ENCODE data around the gene NHLH1. TPM values are rescaled to one million over a fixed set of nuclear protein-coding genes. Genes with fewer than 3 reads are reported as not detected.

The NHLH1 gene
- total RNA-seq, 1 donor from 2014 or later, result not detected

DNA sequence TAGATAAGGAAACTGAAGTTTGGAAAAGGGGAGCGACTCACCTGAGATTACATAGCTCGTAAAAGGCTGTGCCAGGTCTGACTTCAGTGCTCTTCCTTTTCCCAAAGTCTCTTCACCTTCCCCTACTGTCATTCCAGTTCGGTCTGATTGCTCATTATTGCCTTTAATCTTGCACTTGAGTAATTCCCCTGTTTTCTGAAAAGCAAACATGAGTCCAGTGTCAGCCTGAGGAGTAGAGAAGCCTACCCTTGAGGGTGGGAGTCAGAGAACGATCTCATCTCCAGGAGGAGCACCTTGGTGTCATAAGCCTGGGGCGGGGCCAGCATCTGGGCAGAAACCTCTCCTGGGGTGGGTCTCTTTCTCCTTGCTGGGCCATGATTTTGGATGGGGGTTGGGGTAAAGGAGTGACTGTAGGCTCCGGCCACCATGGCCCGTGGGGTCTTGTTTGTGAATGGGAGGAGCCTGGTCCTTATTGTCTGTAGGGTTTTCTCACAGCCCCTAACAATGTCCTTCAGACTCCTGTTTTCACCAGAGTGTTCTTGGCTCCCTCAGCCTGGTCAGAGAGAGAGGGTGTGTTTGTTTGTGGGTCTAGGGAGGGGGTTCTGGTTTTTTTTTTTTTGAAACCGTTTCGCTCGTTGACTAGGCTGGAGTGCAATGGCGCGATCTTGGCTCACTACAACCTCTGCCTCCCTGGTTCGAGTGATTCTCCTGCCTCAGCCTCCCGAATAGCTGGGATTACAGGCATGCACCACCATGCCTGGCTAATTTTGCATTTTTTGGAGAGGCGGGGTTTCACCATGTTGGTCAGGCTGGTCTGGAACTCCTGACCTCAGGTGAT, 39.5 kb downstream of the NHLH1 start:
- ATAC-seq, result no peak
- intact Hi-C loops (cut with micrococcal nuclease), result no loop called here
- no peak for DNase-seq

DNA sequence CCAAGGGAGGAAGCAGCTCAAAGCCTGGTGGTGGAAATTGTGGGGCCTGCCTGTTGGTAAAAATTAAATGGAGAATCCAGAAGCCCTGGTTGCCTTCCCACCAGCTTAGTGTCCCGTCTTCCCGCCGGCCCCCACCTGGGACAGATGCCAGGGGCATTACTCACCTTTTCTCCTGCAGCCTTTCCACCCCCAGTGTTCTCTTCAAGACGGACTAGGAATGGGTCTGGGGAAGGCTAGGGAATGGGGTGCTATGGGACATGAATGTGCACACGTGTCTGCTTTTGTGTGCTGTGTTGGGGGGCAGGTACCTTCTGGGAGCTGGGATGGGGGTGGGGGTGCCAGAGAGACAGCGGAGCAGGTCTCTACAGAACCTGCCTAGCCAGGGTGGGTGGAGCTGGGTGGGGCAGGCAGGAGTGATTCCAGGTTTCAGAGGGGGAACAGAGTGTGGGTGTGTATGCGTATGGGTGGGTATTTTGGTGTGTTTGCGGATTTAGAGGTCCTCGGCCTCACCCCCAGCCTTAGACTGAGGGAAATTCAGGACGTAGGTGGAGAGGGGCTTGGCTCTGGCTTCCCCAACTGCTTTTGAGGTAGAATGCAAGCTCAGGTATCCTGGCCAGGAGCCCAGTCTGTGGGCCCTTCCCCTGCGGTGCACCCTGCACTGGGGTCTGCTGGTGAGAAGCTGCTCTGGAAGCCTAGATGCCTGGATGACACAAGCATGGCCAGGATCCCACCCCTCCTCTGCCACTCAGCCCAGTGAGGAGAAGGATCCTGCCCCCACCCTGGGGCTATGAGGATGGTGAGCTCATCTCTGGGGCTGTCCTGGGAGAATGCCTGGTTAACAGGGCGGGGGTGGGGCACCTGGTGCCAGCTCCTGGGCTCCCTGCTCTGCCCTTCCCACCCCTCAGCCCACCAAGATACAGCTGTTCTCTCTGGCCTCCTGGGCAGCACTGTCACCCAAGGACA, 41.2 kb downstream of the NHLH1 start:
- ATAC-seq (no peak), DNase-seq (no peak)
- intact Hi-C loops (cut with micrococcal nuclease), result no loop called here

DNA sequence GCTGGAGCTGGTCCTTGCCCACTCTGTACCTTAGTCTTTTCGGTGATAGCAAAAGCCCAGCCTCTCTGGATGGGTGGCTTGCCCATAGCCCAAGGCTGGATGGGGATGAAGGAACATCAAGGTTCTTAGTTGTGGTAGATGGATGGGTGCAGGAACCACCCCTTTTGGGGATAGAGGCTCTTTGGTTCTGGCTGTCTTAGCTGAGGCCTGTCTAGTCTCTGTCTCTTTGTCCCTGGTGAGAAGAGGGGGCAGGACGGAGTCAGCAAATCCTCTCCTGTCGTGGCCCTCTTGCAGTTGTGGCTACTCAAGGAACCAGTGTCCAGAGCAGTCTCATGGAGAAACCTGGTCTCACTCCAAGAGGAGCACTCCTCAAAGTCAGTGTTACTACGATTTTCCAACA, 42.0 kb downstream of the NHLH1 start:
- DNase-seq (no peak), ATAC-seq (no peak)
- intact Hi-C loops (cut with micrococcal nuclease), result no loop called here

DNA sequence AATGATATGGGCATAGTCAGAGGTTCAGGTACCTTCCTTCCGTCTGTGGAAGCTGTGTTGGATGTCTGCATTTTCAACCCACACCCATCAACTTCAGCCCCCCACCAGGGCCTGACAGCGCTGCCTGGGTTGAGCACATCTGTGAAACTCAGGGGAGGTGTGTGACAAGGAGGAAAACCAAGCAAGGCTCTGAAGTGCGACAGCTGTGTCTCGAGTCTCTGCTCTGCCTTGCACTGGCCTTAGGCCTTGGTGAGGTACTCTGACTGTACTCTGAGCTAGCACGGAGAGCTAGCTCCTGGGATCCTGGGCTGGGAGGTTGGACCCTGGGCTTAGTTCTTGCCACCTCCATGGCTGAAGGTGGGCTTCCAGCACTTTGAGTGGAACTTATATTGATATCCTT, 42.6 kb downstream of the NHLH1 start:
- DNase-seq (no peak), ATAC-seq (no peak)
- intact Hi-C loops (cut with micrococcal nuclease), result no loop called here

DNA sequence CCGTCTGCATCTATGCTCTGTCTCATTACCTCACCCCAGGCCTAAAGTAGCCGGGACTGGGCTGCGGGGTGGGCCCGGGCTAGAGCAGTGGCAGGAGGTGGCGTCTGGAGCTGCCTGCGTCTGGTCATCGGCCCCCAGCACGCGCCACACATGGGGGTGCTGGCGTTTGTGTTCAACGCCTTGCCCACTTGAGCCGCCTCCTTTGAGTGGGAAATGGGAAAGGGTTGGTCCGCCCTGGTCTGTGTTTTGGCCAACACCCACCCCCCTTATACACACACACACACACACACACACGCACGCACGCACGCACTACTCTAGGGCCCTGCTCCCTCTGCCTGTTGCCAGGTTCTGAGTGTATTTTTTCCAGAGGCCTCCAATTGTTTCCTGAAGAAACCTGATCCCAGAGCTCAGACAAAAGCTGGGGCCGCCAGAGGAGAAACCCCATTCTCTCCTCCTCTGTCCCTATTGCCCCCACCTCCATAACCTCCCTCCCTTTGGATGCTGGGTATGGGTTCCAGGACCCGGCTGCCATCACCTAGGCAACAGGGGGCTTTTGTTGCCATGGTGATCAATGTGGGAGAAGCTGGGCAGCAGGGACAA, 43.6 kb downstream of the NHLH1 start:
- ATAC-seq (no peak), DNase-seq (no peak)
- intact Hi-C loops (cut with micrococcal nuclease), result no loop called here

DNA sequence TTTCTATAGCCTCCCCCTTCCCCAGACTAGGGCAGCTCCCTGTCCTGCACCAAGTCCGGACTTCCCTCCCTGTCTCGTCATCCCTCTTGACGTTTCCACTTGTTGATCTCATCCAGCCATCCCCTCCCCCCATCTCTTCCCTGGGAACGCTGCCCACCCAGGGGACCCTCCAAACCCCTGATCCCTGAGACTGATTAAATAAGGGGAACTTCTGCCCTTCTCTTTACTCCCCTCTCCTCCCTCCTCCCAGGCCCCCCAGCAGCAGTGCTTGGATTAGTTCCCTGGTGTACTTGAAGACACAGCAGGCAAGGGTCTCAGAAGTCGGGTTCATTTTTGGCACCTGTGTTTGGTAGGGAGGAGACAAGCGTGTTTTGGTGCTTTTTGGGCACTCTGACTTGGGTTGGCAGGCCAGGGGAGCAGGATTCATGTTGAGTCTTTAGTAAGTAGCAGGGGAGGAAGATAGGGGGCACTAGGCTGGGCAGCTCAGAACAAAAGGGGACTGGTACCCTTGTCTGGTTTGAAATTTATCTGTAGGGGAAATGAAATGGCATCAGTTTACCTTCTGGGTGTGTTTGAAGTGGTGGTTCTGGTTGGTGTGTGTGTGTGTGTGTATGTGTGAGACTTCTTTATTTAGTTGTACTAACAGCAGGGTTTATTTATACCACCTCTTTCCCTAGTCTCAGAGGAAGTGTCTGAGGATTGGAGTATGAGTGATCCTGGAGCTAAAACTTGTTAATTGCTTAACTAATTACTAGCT, 44.6 kb downstream of the NHLH1 start:
- ATAC-seq, result peak; percentile 54
- intact Hi-C loops (cut with micrococcal nuclease), result no loop called here
- DNase-seq, result no peak

DNA sequence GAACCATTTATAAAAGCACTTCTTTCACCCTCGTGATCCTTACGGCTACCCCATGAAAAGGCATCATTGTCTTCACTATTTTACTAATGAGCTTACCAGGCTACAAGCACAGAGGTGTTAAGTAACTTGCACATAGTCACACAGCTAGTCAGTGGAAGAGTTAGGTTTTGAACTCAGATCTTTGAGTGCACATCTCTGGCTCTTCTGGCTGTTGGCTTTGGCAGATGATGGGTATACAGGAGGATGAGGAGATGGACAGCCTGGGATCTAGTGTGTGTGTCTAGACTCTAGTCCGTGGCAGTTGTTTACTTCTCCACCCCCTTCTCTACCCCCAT, 45.1 kb downstream of the NHLH1 start:
- intact Hi-C loops (cut with micrococcal nuclease), result no loop called here
- DNase-seq (no peak), ATAC-seq (no peak)

DNA sequence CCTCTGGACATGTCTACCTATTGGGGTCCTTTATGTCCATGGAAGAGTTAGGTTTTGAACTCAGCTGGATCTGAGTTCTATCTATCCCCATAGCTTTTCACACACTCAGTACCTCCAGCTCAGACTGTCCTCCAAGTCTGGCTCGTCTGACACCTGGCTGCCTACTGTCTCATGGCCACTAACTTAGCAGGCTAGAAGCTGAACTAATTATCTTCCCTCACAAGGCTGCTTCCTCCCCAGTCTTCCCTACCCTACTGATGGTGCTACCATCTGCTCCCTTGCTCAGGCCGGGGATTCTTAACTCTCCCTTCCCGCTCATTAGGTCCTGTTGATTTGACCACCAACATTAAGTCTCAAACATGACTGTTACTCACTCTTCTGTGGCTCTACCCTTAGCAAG, 46.8 kb downstream of the NHLH1 start:
- intact Hi-C loops (cut with micrococcal nuclease), result no loop called here
- ATAC-seq, result no peak
- DNase-seq, result no peak

DNA sequence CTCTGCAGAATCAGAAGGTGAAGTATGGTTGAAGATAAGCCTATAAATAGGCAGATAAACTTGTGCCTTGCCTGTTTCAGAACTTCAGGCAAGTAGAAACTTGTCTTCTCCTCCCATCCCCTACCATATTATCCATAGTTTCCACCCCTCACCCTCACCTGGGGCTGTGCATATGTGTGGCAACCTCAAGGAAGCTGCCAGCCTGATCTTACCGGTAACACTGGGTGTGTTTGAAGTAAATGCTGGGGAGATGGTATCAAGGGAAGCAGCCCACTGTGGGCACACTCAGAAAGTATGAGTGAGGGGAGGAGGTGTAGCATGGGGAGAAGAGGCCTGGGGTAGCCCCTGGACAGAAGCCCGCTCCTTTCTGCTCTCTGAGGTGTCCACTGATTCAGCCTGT, 48.0 kb downstream of the NHLH1 start:
- intact Hi-C loops (cut with micrococcal nuclease), result no loop called here
- no peak for ATAC-seq

DNA sequence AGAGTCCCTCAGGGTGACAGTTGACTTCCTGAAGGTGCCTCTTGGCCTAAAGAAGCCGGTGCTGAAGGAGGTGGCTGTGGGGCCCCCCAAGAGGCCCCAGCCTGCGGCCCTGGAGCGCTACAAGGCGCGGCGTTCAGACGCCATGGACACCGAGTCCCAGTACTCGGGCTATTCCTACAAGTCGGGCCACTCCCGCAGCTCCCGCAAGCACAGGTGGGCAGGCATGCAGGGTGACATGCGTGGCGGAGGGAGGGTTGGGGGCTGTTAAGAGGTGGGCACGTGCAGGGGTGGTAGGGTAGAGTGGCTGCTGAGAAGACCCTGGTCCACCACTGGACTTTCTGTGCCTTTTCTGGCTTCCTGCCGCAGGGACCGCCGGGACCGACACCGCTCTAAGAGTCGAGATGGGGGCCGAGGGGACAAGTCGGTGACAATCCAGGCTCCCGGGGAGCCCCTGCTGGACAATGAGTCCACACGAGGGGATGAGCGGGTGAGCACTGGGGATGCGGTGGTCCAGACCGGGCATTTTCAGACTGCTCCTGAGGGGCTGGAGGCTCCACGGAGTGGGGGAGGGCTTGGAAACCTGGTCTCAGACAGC, 48.9 kb downstream of the NHLH1 start:
- ATAC-seq (no peak), DNase-seq (no peak)
- intact Hi-C loops (cut with micrococcal nuclease), result no loop called here

More for the DNA sequence above, 48.0 kb downstream of the NHLH1 start:
- no peak for DNase-seq

DNA sequence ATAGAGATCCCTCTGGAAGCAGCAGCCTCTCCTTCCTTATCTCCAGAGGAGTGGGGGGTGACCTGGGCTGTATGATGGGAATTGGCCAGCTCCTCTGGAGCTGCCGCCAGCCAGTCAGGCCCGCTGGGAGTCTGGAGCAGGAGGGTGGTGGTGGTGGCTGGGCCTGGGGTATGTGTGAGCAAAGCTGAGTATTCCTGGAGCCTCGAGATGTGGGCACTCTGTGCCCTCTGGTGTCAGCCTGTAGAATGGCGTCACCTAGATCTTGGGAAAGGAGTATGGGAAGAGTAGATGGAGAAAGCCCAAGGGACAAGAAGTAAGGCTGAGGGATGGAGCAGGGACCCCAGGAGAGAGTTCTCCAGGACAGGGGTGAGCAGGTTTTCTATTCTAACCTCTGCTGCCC, 49.5 kb downstream of the NHLH1 start:
- ATAC-seq (no peak), DNase-seq (no peak)
- intact Hi-C loops (cut with micrococcal nuclease), result no loop called here

DNA sequence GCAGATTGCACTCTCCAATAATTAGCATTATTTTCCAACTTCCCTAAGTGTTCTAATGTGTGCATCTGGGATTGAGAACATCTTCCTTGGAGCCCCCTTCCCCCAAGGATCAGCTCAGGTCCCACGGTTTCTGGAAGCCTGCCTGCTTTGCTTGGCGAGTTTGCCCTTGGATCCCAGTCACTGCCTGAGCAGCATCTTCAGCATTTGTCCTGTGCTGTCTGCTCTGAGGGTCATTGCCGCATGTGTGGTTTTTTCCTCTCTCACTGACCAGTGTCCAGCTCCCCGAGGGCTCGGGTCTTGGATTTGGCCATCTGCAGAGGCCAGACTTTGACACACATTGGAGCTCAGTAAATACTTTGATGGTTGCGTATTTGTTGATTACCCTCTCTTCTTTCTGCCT, 51.6 kb downstream of the NHLH1 start:
- ATAC-seq (no peak), DNase-seq (no peak)
- intact Hi-C loops (cut with micrococcal nuclease), result no loop called here

DNA sequence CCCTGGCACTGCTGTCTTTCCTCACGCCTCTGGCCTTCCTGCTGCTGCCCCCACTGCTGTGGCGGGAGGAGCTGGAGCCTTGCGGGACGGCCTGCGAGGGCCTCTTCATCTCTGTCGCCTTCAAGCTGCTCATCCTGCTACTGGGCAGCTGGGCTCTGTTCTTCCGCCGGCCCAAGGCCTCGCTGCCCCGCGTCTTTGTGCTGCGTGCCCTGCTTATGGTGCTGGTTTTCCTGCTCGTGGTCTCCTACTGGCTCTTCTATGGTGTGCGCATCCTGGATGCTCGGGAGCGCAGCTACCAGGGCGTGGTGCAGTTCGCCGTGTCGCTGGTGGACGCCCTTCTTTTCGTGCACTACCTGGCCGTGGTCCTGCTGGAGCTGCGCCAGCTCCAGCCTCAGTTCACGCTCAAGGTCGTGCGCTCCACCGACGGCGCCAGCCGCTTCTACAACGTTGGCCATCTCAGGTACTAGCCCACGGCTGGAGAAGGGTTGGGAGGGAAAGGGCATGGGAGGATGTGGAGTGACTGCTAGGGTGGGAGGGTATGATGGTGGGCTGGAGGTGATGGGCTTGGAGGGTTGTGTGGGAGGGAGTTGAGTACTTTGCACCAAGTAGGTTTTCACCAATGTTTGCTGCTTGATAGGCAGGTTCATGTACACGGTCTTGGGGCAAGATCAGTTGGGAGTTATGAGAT, 52.4 kb downstream of the NHLH1 start:
- intact Hi-C loops (cut with micrococcal nuclease), result no loop called here
- no peak for ATAC-seq
- DNase-seq, result no peak

DNA sequence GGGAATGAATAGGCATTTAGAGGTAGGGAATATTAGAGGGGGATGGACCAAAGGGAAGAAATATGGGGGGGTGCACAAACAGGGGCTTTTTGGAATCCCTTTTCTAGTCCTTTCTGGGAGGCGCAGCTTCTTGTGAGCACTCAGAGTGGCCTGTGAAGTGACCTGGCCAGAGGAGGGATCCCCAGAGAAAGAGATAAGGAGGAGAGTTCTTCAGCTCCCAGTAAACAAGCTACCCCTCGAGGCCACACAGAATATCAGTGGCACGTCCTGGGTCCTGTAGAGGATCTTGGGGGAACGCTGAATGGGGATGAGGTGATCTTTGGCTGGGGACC, 52.9 kb downstream of the NHLH1 start:
- ATAC-seq (no peak), DNase-seq (no peak)
- intact Hi-C loops (cut with micrococcal nuclease), result no loop called here

DNA sequence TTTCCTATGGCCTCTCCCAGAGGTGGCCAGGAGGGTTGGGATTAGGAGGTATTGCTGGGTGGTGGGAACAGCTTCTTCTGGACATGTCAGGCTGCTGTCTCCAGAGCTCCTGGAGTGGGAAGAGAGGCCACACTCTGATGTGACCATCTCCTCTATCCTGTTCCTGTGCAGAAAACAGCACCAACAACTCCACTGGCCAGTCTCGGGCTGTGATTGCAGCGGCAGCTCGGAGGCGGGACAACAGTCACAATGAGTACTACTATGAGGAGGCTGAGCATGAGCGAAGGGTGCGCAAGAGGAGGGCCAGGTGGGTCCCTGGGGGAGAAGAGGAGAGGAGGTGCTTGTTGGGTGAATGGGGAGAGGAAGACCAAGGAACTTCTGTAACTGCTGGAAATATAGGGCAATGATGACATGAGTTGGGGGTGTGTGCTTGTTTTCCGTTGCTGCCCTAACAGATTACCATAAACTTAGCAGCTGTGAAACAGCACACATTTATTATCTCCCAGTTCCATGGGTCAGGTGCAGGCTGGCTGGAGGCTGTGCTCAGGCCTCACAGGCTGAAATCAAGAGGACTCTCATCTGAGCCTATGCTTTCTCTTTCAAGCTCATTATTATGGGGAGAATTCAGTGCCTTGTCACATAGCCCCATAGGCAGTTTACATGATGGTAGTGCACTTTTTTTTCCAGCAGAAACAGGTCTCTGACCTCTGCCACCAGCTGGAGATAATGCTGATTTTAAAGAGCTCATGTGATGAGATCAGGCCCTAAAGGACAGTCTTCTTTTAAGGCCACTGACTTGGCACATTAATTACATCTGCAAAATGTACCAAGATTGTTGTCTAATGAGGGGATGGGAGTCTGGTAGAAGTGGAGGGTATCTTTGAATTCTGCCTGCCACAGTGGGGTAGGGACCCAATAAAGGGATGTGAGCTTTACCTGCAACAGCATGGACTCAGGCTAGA, 54.3 kb downstream of the NHLH1 start:
- intact Hi-C loops (cut with micrococcal nuclease), result no loop called here
- DNase-seq (no peak), ATAC-seq (no peak)

DNA sequence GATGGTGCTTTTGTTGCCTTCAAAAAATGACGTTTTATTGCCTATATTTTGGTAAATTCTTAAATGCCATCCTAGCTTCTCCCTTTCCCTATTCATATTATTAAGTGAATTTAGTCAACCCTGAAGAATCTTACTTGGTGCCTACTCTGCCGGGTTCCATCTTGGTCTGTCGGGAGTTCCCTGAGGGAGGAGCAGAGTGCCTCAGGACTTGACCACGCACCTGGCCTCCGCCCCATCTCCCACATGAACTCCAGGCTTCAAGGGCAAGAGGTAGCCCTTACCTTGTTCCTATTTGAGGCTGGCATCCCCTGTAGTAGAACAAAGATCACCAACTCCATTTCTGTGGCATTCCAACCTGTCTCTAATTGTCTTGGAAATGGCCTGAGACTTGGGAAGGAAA, 55.0 kb downstream of the NHLH1 start:
- no peak for ATAC-seq

More for the DNA sequence above, 55.0 kb downstream of the NHLH1 start:
- intact Hi-C loops (cut with micrococcal nuclease), result no loop called here
- no peak for DNase-seq
